ENCODE data around the gene HCFC1R1. TPM values are rescaled to one million over a fixed set of nuclear protein-coding genes. Genes with fewer than 3 reads are reported as not detected.

Gene HCFC1R1
- total RNA-seq, 1 experiment from 2014 or later: 60.0 TPM

GRCh38 chr16:2975161-2975795, 48.5 kb downstream of the HCFC1R1 start:
- H3K4me3 ChIP-seq (replicated peaks in 1 of 2; ENCODE audit: low read depth in 1 of 2, low read length in 2 of 2): no peak overlapping the region
- peaks cover 6% of the 10 kb centered on the region; the same call in 1 of the 2 replicates for H4K20me1 ChIP-seq (ENCODE audit: insufficient read depth)
- H3K36me3 ChIP-seq (ENCODE audit: control insufficient read depth in 1 of 2, insufficient read depth in 2 of 2, low read length in 2 of 2): peaks cover 5 to 40% of the 10 kb centered on the region in 2 experiments; a peak in 3 of 4 replicates
- peaks cover 11 to 30% of the 10 kb centered on the region in 2 experiments; a peak in 3 of 4 replicates for H3K4me1 ChIP-seq (ENCODE audit: control insufficient read depth in 1 of 2, insufficient read depth in 2 of 2, low read length in 2 of 2)
- H3K9ac ChIP-seq (ENCODE audit: low read length): no peak overlapping the region
- H3K79me2 ChIP-seq (ENCODE audit: insufficient read depth, low read length): peaks cover 77% of the 10 kb centered on the region
- POLR2A ChIA-PET: no interaction called here
- H2AFZ ChIP-seq (ENCODE audit: low read depth, low read length, poor library complexity, severe bottlenecking): no peak overlapping the region
- H3K9me3 ChIP-seq (ENCODE audit: control insufficient read depth in 1 of 2, insufficient read depth in 1 of 2, low read depth in 1 of 2, low read length in 2 of 2): no peaks in the 10 kb centered on the region
- peak overlapping the region; percentile 8; the same call in 1 of the 2 replicates for H3K27ac ChIP-seq (ENCODE audit: low read depth, low read length)
- H3K9me2 ChIP-seq (ENCODE audit: insufficient read depth): no peaks in the 10 kb centered on the region
- H3K4me2 ChIP-seq (ENCODE audit: low read length): no peak overlapping the region
- CTCF ChIA-PET: no interaction called here
- no TSS peak for BruUV-seq (replicated peaks)
- intact Hi-C loops (cut with micrococcal nuclease): no loop called here
- H3K27me3 ChIP-seq (ENCODE audit: insufficient read depth, low read length): no peaks in the 10 kb centered on the region
- ATAC-seq: no peak
- RAD21 ChIA-PET (ENCODE audit: low non-redundant PET in 1 of 2, low total read pairs in 2 of 2, uncharacterized antibody in 2 of 2, unreplicated experiment in 2 of 2): no interaction called here
- no peak for DNase-seq (ENCODE audit: low read depth, low spot score)
- no peak for TF ChIP-seq CBX3 (IDR thresholded peaks at IDR 0.05; ENCODE audit: low read depth)
- TF ChIP-seq, protein P1, sequence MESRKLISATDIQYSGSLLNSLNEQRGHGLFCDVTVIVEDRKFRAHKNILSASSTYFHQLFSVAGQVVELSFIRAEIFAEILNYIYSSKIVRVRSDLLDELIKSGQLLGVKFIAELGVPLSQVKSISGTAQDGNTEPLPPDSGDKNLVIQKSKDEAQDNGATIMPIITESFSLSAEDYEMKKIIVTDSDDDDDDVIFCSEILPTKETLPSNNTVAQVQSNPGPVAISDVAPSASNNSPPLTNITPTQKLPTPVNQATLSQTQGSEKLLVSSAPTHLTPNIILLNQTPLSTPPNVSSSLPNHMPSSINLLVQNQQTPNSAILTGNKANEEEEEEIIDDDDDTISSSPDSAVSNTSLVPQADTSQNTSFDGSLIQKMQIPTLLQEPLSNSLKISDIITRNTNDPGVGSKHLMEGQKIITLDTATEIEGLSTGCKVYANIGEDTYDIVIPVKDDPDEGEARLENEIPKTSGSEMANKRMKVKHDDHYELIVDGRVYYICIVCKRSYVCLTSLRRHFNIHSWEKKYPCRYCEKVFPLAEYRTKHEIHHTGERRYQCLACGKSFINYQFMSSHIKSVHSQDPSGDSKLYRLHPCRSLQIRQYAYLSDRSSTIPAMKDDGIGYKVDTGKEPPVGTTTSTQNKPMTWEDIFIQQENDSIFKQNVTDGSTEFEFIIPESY (IDR thresholded peaks at IDR 0.05; ENCODE audit: extremely low read depth, insufficient replicate concordance, low read length): no peak
- no peak for TF ChIP-seq CTCF (IDR thresholded peaks at IDR 0.05 in 2 of 3, conservative IDR thresholded peaks at IDR 0.05 in 1 of 3; ENCODE audit: borderline replicate concordance in 1 of 3, insufficient read depth in 1 of 3, low read depth in 2 of 3, low read length in 2 of 3)
- TF ChIP-seq ELF1 (IDR thresholded peaks at IDR 0.05; ENCODE audit: borderline replicate concordance, low read depth): no peak
- TF ChIP-seq EGR1 (IDR thresholded peaks at IDR 0.05; ENCODE audit: low read depth): no peak
- TF ChIP-seq EZH2 (IDR thresholded peaks at IDR 0.05): no peak
- TF ChIP-seq ZFX (IDR thresholded peaks at IDR 0.05): no peak
- no peak for TF ChIP-seq EZH2phosphoT487 (IDR thresholded peaks at IDR 0.05; ENCODE audit: borderline replicate concordance)
- no peak for TF ChIP-seq POLR2A (IDR thresholded peaks at IDR 0.05; ENCODE audit: borderline replicate concordance, extremely low read depth, insufficient read depth, insufficient read length)
- TF ChIP-seq YY1 (IDR thresholded peaks at IDR 0.05; ENCODE audit: extremely low read depth, insufficient replicate concordance, low read depth, low read length): no peak
- TF ChIP-seq RAD21 (IDR thresholded peaks at IDR 0.05; ENCODE audit: low read depth): no peak
- TF ChIP-seq POLR2AphosphoS5 (IDR thresholded peaks at IDR 0.05; ENCODE audit: low read depth, low read length): no peak
- TF ChIP-seq, protein P2, sequence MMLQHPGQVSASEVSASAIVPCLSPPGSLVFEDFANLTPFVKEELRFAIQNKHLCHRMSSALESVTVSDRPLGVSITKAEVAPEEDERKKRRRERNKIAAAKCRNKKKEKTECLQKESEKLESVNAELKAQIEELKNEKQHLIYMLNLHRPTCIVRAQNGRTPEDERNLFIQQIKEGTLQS (IDR thresholded peaks at IDR 0.05): no peak

Data from HCT116 (cell line).